K562 (cell line): Measurements from ENCODE around the gene INO80. TPM values are rescaled to one million over a fixed set of nuclear protein-coding genes. Genes with fewer than 3 reads are reported as not detected.

Source experiments
- ADNP ChIP-seq: fragments of 200-800 bp; sonication (Bioruptor generic); IDR thresholded peaks from 2 replicates; pipeline ENCODE4 v1.6.1; 2016; ENCODE audit warnings: missing genetic modification characterization, missing compliant biosample characterization
- CBX5 ChIP-seq: IDR thresholded peaks from 2 replicates; pipeline ENCODE4 v1.6.1; 2014; ENCODE audit warnings: low read depth, borderline replicate concordance
- KDM2B ChIP-seq: fragments of 250-450 bp; sonication (Bioruptor Pico); IDR thresholded peaks from 2 replicates; pipeline ENCODE4 v1.8.0; 2021; ENCODE audit warnings: mild to moderate bottlenecking, moderate library complexity
- MYC ChIP-seq, 2 experiments: fragments of 250-450 bp in 1 of 2; sonication (Bioruptor Pico) in 1 of 2; IDR thresholded peaks; 2 replicates each; pipeline versions ENCODE4 v1.5.1 to v1.6.1; 2012 to 2021; ENCODE audit warnings: low read depth in 2 of 2, borderline replicate concordance in 1 of 2, improper control_type of control experiment in 1 of 2, low read length in 1 of 2, mild to moderate bottlenecking in 1 of 2, moderate library complexity in 1 of 2
- NONO ChIP-seq, 2 experiments: fragments of 200-400 bp in 1 of 2; fragments of 450-650 bp in 1 of 2; formaldehyde crosslinking in 1 of 2; IDR thresholded peaks; 2 replicates each; pipeline ENCODE4 v1.6.1; 2017; ENCODE audit warnings: low read depth in 2 of 2, mild to moderate bottlenecking in 2 of 2, moderate library complexity in 2 of 2, low read length in 1 of 2
- NRF1 ChIP-seq, 2 experiments: fragments of 450-650 bp; IDR thresholded peaks in 1 of 2; conservative IDR thresholded peaks in 1 of 2; 2 replicates each; pipeline ENCODE4 v1.6.1; 2014; ENCODE audit warnings: mild to moderate bottlenecking in 2 of 2
- SIN3A ChIP-seq, 2 experiments: fragments of 150-350 bp in 1 of 2; IDR thresholded peaks; 2 replicates each; pipeline ENCODE4 v1.6.1; 2011 to 2016; ENCODE audit warnings: borderline replicate concordance in 2 of 2, low read depth in 2 of 2, low read length in 2 of 2, mild to moderate bottlenecking in 2 of 2, moderate library complexity in 2 of 2; ENCODE audit not compliant: control insufficient read depth in 1 of 2
- SMAD1 ChIP-seq: fragments of 150-350 bp; IDR thresholded peaks from 2 replicates; pipeline ENCODE4 v1.6.1; 2014; ENCODE audit warnings: low read length, low read depth; ENCODE audit not compliant: partially characterized antibody
- polyA plus RNA-seq, 8 experiments: library from polyadenylated mRNA; depleted of rRNA in 4 of 8; stranded (reverse) in 5 of 8; unstranded in 3 of 8; fragments of >200 nt; fragmentation: Nextera tagmentation in 2 of 8; fragmentation: Illumina TruSeq in 1 of 8; extraction: Ambion mirVana in 2 of 8; extraction: Trizol in 1 of 8; gene quantifications; 2 replicates each; pipeline versions ENCODE4 v1.2.1 to v1.2.3, GENCODE V29; 2011 to 2014; ENCODE audit warnings: inconsistent platforms in 1 of 8, missing spikeins in 1 of 8
- total RNA-seq, 7 experiments: library from RNA; depleted of rRNA in 6 of 7; stranded (reverse); fragments of >200 nt in 6 of 7; fragmentation: Illumina TruSeq in 2 of 7; extraction: Trizol in 2 of 7; gene quantifications; 2 replicates each; pipeline versions ENCODE4 v1.2.1 to v1.2.3, GENCODE V29; 2011 to 2021; ENCODE audit warnings: low replicate concordance in 1 of 7
- TF ChIP-seq, protein P1 (sequence below): fragments of 450-650 bp; IDR thresholded peaks from 2 replicates; pipeline ENCODE4 v1.6.1; 2016; ENCODE audit warnings: mild to moderate bottlenecking, moderate library complexity
- TF ChIP-seq, protein P2 (sequence below): sonication (generic); formaldehyde crosslinking; IDR thresholded peaks from 2 replicates; pipeline ENCODE4 v1.8.0; 2022; ENCODE audit warnings: missing genetic modification reagents, mild to moderate bottlenecking, moderate library complexity, borderline replicate concordance

The INO80 gene
- total and polyA plus RNA-seq, 9 of the 15 experiments (the other 6 are each of a cell fraction or from before 2014, with no cell fraction given): 1.1 to 25.7 (median 19.9) TPM

DNA sequence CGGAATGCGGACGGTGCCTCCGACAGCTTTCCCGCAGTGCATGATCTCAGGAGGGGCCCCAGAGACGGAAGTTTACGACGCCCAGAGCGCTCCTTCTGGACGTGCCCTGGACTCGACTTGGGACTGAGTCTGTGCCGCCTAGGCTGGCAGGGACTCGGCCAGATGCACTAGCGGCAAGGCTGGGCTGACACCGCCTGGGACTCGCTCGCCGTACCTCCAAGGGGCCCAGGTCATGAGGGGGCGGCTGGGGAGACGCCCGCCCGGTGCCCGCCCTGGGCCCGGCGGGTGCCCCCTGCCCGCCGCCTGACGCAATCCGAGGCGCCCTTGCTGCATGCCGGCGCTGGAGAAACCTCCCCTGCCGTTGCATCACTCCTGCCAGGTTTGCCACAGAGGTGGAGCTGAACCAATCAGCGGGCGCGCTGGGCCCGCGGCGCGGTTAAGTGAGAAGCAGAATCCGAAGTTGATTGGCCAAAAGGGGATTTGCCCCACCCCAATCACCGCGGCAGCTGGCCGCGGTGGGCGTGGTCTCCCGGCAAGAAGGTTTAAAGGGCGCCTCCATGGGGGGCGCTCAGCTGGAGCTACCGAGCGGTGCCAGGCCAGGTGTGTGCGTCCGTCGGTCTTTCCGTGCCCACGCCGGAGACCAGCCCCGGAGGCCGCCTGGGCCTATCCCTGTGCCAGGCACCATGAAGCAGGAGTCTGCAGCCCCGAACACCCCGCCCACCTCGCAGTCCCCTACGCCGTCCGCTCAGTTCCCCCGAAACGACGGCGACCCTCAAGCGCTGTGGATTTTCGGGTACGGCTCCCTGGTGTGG, 163.0 kb downstream of the INO80 start, which contains the start of gene CHAC1 (continued):
- TF ChIP-seq MYC (IDR thresholded peaks at IDR 0.05; ENCODE audit: low read depth, low read length) (peak; percentile 96), MYC (CRISPR knock-in tag; IDR thresholded peaks at IDR 0.05; ENCODE audit: borderline replicate concordance, low read depth) (no peak), NRF1 (conservative IDR thresholded peaks at IDR 0.05 in 1 of 2, IDR thresholded peaks at IDR 0.05 in 1 of 2) (peak; percentile 26 to 36; a peak in 2 of 4 replicates), SIN3A (IDR thresholded peaks at IDR 0.05; ENCODE audit: borderline replicate concordance in 2 of 2, control insufficient read depth in 1 of 2, low read depth in 2 of 2, low read length in 2 of 2) (peak; percentile 74 to 96), SMAD1 (peak; percentile 57), KDM2B (CRISPR knock-in tag) (no peak), CBX5 (no peak), NONO (IDR thresholded peaks at IDR 0.05; ENCODE audit: low read depth in 2 of 2, low read length in 1 of 2) (peak in 1 of 2 experiments; percentile 78; a peak in 1 of 4 replicates), ADNP (tag) (no peak)
- TF ChIP-seq, protein P1, sequence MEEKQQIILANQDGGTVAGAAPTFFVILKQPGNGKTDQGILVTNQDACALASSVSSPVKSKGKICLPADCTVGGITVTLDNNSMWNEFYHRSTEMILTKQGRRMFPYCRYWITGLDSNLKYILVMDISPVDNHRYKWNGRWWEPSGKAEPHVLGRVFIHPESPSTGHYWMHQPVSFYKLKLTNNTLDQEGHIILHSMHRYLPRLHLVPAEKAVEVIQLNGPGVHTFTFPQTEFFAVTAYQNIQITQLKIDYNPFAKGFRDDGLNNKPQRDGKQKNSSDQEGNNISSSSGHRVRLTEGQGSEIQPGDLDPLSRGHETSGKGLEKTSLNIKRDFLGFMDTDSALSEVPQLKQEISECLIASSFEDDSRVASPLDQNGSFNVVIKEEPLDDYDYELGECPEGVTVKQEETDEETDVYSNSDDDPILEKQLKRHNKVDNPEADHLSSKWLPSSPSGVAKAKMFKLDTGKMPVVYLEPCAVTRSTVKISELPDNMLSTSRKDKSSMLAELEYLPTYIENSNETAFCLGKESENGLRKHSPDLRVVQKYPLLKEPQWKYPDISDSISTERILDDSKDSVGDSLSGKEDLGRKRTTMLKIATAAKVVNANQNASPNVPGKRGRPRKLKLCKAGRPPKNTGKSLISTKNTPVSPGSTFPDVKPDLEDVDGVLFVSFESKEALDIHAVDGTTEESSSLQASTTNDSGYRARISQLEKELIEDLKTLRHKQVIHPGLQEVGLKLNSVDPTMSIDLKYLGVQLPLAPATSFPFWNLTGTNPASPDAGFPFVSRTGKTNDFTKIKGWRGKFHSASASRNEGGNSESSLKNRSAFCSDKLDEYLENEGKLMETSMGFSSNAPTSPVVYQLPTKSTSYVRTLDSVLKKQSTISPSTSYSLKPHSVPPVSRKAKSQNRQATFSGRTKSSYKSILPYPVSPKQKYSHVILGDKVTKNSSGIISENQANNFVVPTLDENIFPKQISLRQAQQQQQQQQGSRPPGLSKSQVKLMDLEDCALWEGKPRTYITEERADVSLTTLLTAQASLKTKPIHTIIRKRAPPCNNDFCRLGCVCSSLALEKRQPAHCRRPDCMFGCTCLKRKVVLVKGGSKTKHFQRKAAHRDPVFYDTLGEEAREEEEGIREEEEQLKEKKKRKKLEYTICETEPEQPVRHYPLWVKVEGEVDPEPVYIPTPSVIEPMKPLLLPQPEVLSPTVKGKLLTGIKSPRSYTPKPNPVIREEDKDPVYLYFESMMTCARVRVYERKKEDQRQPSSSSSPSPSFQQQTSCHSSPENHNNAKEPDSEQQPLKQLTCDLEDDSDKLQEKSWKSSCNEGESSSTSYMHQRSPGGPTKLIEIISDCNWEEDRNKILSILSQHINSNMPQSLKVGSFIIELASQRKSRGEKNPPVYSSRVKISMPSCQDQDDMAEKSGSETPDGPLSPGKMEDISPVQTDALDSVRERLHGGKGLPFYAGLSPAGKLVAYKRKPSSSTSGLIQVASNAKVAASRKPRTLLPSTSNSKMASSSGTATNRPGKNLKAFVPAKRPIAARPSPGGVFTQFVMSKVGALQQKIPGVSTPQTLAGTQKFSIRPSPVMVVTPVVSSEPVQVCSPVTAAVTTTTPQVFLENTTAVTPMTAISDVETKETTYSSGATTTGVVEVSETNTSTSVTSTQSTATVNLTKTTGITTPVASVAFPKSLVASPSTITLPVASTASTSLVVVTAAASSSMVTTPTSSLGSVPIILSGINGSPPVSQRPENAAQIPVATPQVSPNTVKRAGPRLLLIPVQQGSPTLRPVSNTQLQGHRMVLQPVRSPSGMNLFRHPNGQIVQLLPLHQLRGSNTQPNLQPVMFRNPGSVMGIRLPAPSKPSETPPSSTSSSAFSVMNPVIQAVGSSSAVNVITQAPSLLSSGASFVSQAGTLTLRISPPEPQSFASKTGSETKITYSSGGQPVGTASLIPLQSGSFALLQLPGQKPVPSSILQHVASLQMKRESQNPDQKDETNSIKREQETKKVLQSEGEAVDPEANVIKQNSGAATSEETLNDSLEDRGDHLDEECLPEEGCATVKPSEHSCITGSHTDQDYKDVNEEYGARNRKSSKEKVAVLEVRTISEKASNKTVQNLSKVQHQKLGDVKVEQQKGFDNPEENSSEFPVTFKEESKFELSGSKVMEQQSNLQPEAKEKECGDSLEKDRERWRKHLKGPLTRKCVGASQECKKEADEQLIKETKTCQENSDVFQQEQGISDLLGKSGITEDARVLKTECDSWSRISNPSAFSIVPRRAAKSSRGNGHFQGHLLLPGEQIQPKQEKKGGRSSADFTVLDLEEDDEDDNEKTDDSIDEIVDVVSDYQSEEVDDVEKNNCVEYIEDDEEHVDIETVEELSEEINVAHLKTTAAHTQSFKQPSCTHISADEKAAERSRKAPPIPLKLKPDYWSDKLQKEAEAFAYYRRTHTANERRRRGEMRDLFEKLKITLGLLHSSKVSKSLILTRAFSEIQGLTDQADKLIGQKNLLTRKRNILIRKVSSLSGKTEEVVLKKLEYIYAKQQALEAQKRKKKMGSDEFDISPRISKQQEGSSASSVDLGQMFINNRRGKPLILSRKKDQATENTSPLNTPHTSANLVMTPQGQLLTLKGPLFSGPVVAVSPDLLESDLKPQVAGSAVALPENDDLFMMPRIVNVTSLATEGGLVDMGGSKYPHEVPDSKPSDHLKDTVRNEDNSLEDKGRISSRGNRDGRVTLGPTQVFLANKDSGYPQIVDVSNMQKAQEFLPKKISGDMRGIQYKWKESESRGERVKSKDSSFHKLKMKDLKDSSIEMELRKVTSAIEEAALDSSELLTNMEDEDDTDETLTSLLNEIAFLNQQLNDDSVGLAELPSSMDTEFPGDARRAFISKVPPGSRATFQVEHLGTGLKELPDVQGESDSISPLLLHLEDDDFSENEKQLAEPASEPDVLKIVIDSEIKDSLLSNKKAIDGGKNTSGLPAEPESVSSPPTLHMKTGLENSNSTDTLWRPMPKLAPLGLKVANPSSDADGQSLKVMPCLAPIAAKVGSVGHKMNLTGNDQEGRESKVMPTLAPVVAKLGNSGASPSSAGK: no peak; the same call in 1 of the 2 replicates
- TF ChIP-seq, protein P2, sequence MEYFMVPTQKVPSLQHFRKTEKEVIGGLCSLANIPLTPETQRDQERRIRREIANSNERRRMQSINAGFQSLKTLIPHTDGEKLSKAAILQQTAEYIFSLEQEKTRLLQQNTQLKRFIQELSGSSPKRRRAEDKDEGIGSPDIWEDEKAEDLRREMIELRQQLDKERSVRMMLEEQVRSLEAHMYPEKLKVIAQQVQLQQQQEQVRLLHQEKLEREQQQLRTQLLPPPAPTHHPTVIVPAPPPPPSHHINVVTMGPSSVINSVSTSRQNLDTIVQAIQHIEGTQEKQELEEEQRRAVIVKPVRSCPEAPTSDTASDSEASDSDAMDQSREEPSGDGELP (CRISPR knock-in tag): peak; percentile 99
